HEK293 (cell line): ENCODE measurements around the gene C22orf39.

Experiments used
- CTCF ChIA-PET: fragments of 350-600 bp; formaldehyde crosslinking; extraction: SDS; loops from one replicate; lab custom pipeline; 2021; ENCODE audit warnings: antibody characterized with exemption; lab: Yijun Ruan, JAX
- POLR2A ChIA-PET: fragments of 300-600 bp; formaldehyde crosslinking; extraction: SDS; loops from one replicate; lab custom pipeline; 2020; ENCODE audit warnings: antibody characterized with exemption, inconsistent platforms; lab: Yijun Ruan, JAX
- H3K27ac ChIP-seq: fragments of 200-500 bp; sonication (Bioruptor generic); 2 replicates; pipeline ENCODE4 v1.5.1; 2014; ENCODE audit warnings: low read depth, low read length, control low read depth, inconsistent platforms; ENCODE audit errors: extremely low read depth
- H3K36me3 ChIP-seq, 2 experiments: fragments of 200-500 bp in 1 of 2; sonication (Bioruptor generic) in 1 of 2; 1 replicate in 1 of 2; 2 replicates in 1 of 2; pipeline ENCODE4 v1.5.1; 2014 to 2017; ENCODE audit warnings: inconsistent platforms in 2 of 2, low read length in 2 of 2; ENCODE audit not compliant: control insufficient read depth in 2 of 2, insufficient read depth in 1 of 2
- H3K4me1 ChIP-seq: fragments of 200-500 bp; sonication (Bioruptor generic); 2 replicates; pipeline ENCODE4 v1.5.1; 2014; ENCODE audit warnings: mild to moderate bottlenecking, low read length, inconsistent platforms; ENCODE audit not compliant: control insufficient read depth, insufficient read depth
- H3K4me3 ChIP-seq: 2 replicates; pipeline ENCODE4 v1.5.1; 2011; ENCODE audit warnings: low read depth, mild to moderate bottlenecking, control low read depth, low read length, moderate library complexity
- H3K9me3 ChIP-seq: fragments of 200-500 bp; sonication (Bioruptor generic); 2 replicates; pipeline ENCODE4 v1.5.1; 2014; ENCODE audit warnings: low read depth, low read length, inconsistent platforms; ENCODE audit not compliant: control insufficient read depth, insufficient read depth
- BCL11A ChIP-seq: fragments of 450-650 bp; formaldehyde crosslinking; IDR thresholded peaks from 2 replicates; pipeline ENCODE4 v1.5.1; 2016; ENCODE audit warnings: low read depth, missing biosample characterization, missing genetic modification characterization
- BCL11B ChIP-seq: fragments of 450-650 bp; formaldehyde crosslinking; IDR thresholded peaks from 2 replicates; pipeline ENCODE4 v1.5.1; 2016; ENCODE audit warnings: low read depth, missing biosample characterization, missing genetic modification characterization
- GLIS2 ChIP-seq: fragments of 450-650 bp; formaldehyde crosslinking; IDR thresholded peaks from 2 replicates; pipeline ENCODE4 v1.5.1; 2016; ENCODE audit warnings: missing biosample characterization, missing genetic modification characterization
- SP7 ChIP-seq: fragments of 450-650 bp; formaldehyde crosslinking; IDR thresholded peaks from 2 replicates; pipeline ENCODE4 v1.5.1; 2016; ENCODE audit warnings: missing biosample characterization, missing genetic modification characterization
- ZBTB48 ChIP-seq: fragments of 450-650 bp; formaldehyde crosslinking; IDR thresholded peaks from 2 replicates; pipeline ENCODE4 v1.5.1; 2016; ENCODE audit warnings: missing biosample characterization, missing genetic modification characterization
- ZNF140 ChIP-seq: fragments of 450-650 bp; formaldehyde crosslinking; IDR thresholded peaks from 2 replicates; pipeline ENCODE4 v1.5.1; 2016; ENCODE audit warnings: missing biosample characterization, missing genetic modification characterization
- ZNF274 ChIP-seq, 2 experiments: fragments of 200-500 bp in 1 of 2; fragments of 450-650 bp in 1 of 2; sonication (Bioruptor generic) in 1 of 2; formaldehyde crosslinking in 1 of 2; IDR thresholded peaks; 2 replicates each; pipeline versions ENCODE4 v1.5.1 to v1.6.1; 2014 to 2016; ENCODE audit warnings: borderline replicate concordance in 1 of 2, inconsistent platforms in 1 of 2, low read length in 1 of 2, missing biosample characterization in 1 of 2, missing genetic modification characterization in 1 of 2
- ZNF280D ChIP-seq: fragments of 450-650 bp; formaldehyde crosslinking; IDR thresholded peaks from 2 replicates; pipeline ENCODE4 v1.5.1; 2016; ENCODE audit warnings: missing biosample characterization, missing genetic modification characterization
- ZNF513 ChIP-seq: fragments of 450-650 bp; IDR thresholded peaks from 2 replicates; pipeline ENCODE4 v1.5.1; 2018; ENCODE audit warnings: missing biosample characterization, missing genetic modification characterization
- ZNF548 ChIP-seq: fragments of 450-650 bp; formaldehyde crosslinking; IDR thresholded peaks from 2 replicates; pipeline ENCODE4 v1.5.1; 2016; ENCODE audit warnings: missing biosample characterization, missing genetic modification characterization
- ZNF639 ChIP-seq: fragments of 450-650 bp; formaldehyde crosslinking; IDR thresholded peaks from 2 replicates; pipeline ENCODE4 v1.5.1; 2016; ENCODE audit warnings: missing biosample characterization, missing genetic modification characterization
- ZNF664 ChIP-seq: fragments of 450-650 bp; formaldehyde crosslinking; IDR thresholded peaks from 2 replicates; pipeline ENCODE4 v1.5.1; 2016; ENCODE audit warnings: missing biosample characterization, missing genetic modification characterization
- ZNF704 ChIP-seq: fragments of 450-650 bp; formaldehyde crosslinking; IDR thresholded peaks from 2 replicates; pipeline ENCODE4 v1.5.1; 2016; ENCODE audit warnings: missing biosample characterization, missing genetic modification characterization
- ZNF791 ChIP-seq: fragments of 450-650 bp; formaldehyde crosslinking; IDR thresholded peaks from 2 replicates; pipeline ENCODE4 v1.5.1; 2016; ENCODE audit warnings: missing biosample characterization, missing genetic modification characterization

The C22orf39 gene

GRCh38 chr22:19466126-19466716 lies 18.7 kb upstream of the C22orf39 start (continued):
- TF ChIP-seq ZNF274 (IDR thresholded peaks at IDR 0.05; ENCODE audit: low read length) (no peak), ZNF274 (tag by site-specific recombination; IDR thresholded peaks at IDR 0.05; ENCODE audit: borderline replicate concordance) (no peak)

GRCh38 chr22:19464975-19465374 lies 17.5 kb upstream of the C22orf39 start:
- ChIA-PET CTCF (interaction anchor here (0.7 to 5.8 kb wide), 4 partner anchors 9 to 511 kb away, joined by 3 to 27 read pairs (median 3); no protein-coding TSS in a partner anchor), POLR2A (interaction anchor here (1.7 kb wide), 1 partner anchor 15 kb away, joined by 7 read pairs; the partner anchor contains the start of gene CDC45)
- Histone ChIP-seq H3K4me1 (no peaks in the 10 kb centered on the region), H3K4me3 (no peak overlapping the region), H3K9me3 (no peaks in the 10 kb centered on the region), H3K27ac (no peak overlapping the region), H3K36me3 (peaks cover 14 to 97% of the 10 kb centered on the region in 2 experiments; a peak in 2 of 3 replicates)
- TF ChIP-seq ZNF513 (tag by site-specific recombination) (no peak), ZNF704 (tag by site-specific recombination) (no peak), ZNF639 (tag by site-specific recombination) (no peak), ZNF140 (tag by site-specific recombination) (no peak), ZNF280D (tag by site-specific recombination) (no peak), BCL11B (tag by site-specific recombination) (no peak), ZNF664 (no peak), ZNF548 (tag by site-specific recombination) (no peak), ZNF791 (no peak), BCL11A (tag by site-specific recombination) (no peak)

GRCh38 chr22:19464546-19464945 lies 17.0 kb upstream of the C22orf39 start:
- Histone ChIP-seq H3K4me1 (no peaks in the 10 kb centered on the region), H3K4me3 (no peak overlapping the region), H3K27ac (no peak overlapping the region), H3K9me3 (no peaks in the 10 kb centered on the region), H3K36me3 (peaks cover 14 to 97% of the 10 kb centered on the region in 2 experiments; a peak in 2 of 3 replicates)
- ChIA-PET POLR2A (interaction anchor here (1.7 kb wide), 1 partner anchor 15 kb away, joined by 7 read pairs; the partner anchor contains the start of gene CDC45), CTCF (interaction anchor here (1.0 to 5.8 kb wide), 3 partner anchors 10 to 165 kb away, joined by 3 to 27 read pairs (median 8); partner anchors contain the start of gene UFD1)
- TF ChIP-seq GLIS2 (tag by site-specific recombination) (no peak), SP7 (tag by site-specific recombination) (no peak), ZBTB48 (no peak)
- TF ChIP-seq, all 188 proteins: peak for 0
